Cortex of kidney (tissue), 1 donor: ENCODE data around the gene ADGRA1.

Experiments used
- DNase-seq: peaks from one replicate; lab custom pipeline; 2025; lab: John Stamatoyannopoulos, UW

Gene ADGRA1

DNA sequence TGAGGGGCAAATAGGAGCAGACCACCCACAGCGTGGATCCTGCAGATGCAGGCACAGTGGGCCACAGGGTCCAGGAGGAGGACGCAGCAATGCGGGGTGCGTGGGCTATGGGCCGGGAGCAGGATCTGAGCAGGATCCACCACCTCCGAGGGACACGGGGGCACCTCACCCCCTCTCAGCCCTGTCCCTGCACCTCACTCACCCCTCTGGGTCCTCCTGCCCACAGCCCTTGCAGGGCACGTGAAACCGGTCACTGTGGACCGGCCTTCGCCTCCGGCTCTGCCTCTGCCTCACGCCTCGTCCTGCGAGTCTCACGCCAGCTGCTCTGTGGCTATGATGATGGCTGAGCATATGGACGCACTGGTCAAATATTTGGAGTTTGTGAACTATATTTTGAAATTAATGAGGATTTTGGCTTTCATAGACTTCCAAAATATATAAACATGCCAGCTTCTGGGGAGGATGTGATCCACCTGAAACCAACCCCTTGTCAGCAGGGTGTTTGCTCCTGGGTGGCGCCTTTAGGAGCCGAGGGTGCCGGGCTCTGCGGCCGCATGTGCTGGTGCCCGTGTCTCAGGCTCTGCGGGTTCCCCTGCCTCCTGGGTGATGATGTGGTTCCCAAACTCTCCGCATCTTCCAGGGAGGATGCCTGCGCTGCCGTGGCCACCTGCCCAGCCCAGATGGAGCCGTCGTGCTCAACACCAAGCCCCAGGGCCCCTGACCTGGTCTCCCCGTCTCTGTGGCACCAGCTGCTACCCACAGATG, 11.3 kb upstream of the ADGRA1 start:
- no peak for DNase-seq

DNA sequence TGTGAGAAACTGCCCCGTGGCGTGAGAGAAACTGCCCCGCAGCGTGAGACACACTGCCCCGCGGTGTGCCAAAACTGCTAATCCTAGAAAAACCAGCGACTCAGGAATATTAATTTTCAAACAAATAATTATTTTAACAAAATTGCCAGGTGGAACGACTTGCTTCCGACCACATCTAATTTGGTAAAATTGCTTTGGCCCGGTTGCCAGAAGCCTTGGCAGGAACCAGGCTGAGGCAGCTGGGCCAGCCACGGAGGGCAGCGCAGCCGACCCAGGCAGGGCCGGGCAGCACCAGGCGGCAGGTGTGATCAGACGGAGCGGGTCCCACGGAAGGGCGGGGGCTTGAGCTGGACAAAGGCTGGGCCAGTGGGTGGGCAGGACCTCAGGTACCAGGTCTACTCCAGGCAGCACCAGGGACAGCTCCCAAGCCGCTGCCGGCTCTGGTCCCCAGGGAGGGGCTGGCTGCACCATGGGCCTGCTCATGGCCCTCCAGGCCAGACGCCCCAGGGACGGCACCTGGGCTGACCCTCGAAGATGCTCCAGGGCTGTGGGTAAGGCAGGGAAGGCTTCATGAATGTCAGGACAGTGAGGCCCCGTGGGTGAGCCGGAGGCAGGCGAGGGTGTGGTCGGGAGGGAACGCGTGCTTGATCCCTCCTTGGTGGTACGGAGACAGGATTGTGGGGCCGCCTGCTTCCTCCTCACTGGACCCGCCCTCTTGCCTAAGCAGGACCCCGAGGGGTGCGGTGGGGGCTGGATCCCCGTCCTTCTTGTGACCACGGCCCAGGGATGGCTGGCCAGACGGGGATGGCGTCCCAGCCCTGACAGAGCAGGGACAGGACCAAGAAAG, 7.7 kb upstream of the ADGRA1 start:
- no peak for DNase-seq

GRCh38 chr10:133080683-133081040, 7.1 kb upstream of the ADGRA1 start:
- no peak for DNase-seq

GRCh38 chr10:133081636-133082035, 6.1 kb upstream of the ADGRA1 start:
- DNase-seq: no peak

DNA sequence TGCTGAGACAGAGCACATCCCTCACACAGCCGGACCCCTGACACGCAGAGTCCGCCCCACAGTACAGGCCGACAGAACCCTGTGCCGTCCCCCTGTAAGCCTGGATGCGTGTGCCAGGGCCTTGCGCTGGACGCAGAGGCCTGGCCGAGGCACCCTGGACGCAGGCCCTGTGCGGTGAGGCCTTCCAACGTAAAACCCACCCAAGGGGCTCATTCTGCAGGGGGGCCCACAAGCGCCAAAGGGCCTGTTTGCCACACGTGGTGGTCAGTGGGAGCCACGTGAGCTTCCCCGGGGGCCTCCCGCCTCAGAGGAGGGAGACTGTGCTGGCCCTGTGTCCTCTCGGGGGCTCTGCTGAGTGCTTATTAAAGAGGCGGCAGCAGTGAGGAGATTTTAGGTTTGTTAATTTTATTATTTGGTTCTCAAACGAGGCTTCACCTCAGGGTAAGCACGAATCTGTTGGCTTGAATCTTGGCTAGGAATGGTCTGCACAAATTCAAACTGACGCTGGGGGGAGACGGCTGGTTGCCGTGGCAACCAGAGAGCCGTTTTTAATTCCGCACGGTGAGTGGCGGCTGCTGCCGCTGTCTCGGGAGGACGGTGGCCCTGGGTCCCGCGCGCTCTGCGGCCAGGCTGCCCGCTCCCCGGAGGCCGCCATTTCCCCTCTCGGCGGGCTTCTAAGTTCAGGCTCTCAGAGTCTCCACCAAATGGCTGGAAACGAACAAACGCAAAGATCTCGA, 4.9 kb upstream of the ADGRA1 start:
- DNase-seq: no peak

DNA sequence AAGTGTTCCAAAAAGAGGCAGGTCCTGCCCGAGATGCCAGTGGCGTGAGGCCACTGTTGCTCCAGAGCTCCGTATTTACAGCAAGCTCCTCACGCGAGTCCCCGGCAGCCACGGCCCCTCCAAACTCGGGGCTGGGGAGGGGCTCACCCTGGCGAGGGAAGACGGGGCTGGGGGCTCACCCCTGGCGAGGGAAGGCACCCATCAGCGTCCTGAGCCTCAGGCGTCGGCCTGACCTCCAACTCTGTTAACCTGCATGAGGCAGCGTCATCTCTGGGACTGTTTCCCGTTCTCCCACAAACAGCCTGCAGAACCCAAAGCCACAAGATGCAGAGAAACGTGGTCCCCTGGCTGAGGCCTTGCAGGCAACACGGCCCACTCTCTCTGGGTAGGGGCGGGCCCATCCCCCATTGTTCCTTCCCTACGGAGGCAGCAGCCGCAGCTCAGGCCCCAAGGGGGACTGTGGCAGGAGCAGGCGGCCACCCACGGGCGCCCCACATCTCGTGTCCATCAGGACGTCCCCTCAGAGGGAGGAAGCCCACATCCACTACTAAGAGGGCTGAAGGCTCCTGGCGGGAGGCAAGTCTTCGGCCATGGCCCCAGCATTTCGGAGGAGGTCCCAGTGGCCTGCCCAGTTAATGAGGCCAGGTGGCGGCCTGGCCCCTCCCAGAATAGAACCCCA, 4.2 kb upstream of the ADGRA1 start:
- no peak for DNase-seq

GRCh38 chr10:133084491-133084890, 3.2 kb upstream of the ADGRA1 start:
- no peak for DNase-seq

GRCh38 chr10:133085251-133086125, 2.2 kb upstream of the ADGRA1 start:
- no peak for DNase-seq

DNA sequence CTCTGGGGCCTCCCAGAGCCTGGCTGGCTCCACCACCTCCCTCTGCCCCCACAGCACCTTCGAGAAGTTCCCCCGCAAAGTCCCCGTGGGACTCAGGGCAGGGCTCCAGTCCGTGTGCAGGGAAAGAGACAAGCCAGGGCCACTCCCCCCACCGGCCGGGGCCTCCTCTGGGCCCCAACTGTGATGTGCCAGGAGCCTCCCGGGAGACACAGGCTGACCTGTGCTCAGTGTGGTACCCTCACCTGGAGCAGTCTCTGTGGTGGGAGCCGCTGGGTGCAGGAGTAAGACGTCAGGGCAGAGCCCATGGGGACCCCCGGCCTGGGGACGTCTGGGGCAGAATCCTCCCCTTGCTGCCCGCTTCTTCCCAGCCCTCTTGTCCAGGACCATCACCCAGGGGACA, 1.5 kb upstream of the ADGRA1 start:
- DNase-seq: no peak

DNA sequence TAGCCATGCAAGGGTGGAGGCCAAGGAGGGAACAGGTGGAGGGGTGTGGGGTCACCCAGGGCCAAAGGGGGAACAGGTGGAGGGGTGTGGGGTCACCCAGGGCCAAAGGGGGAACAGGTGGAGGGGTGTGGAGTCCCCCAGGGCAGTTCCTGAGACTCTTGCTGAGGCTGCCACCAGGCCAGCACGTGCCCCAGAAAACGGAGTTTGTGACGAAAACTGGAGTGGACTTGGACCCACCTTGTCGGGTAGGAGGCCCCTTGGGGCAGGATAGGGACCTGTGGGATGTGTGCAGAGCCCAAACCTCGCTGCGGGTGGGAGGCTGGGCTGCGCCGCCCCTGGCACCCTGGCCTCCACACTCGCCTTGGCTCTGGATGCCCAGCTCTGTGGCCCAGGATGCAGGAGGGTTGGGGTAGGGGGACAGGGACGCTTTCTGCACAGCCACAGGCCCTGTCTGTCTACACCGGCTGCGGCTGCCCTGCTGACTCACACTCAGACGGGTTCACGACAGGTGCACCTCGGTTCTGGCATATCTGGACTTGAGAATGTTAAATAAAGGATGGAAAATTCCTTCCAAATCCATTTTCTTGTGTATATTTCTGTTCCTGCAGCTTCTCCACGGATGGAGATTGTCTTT, 562 bp upstream of the ADGRA1 start:
- no peak for DNase-seq

DNA sequence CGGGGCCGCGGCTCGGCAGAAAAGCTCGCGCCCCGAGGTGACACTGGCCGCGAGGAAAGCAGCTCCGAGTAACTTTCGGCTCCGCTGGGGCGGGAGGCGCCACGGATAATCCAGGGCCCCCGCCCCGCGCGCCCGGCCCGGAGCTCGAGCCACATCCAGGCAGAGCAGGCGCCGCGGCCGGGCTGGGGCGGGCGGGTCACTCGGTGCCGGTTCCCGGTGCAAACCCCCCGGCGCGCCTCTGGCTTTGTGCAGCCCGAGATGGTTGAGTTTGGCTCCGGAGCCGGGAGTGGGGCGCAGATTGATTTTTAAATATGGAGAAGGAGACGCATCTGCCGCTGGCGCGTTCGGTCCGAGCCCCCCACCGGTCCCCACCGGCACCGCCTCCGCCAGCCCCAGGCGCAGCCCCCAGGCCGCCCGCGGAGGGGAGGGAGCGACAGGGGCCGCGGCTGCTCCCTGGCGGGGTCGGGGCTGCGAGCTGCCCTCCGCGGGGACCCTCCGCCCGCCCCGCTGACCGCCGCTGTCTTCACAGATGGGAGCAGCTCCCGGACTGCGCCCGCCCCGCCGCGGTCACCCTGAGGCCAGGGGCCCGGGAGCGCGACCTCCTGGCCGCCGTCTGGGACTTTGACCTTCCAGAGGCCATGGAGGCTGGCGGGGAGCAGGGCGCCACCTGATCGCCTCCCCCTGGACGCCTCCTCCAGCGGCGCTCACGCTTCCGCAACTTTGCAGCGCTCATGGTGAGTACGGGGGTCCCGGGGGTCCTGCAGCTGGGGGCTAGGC, 643 bp downstream of the ADGRA1 start:
- no peak for DNase-seq

DNA sequence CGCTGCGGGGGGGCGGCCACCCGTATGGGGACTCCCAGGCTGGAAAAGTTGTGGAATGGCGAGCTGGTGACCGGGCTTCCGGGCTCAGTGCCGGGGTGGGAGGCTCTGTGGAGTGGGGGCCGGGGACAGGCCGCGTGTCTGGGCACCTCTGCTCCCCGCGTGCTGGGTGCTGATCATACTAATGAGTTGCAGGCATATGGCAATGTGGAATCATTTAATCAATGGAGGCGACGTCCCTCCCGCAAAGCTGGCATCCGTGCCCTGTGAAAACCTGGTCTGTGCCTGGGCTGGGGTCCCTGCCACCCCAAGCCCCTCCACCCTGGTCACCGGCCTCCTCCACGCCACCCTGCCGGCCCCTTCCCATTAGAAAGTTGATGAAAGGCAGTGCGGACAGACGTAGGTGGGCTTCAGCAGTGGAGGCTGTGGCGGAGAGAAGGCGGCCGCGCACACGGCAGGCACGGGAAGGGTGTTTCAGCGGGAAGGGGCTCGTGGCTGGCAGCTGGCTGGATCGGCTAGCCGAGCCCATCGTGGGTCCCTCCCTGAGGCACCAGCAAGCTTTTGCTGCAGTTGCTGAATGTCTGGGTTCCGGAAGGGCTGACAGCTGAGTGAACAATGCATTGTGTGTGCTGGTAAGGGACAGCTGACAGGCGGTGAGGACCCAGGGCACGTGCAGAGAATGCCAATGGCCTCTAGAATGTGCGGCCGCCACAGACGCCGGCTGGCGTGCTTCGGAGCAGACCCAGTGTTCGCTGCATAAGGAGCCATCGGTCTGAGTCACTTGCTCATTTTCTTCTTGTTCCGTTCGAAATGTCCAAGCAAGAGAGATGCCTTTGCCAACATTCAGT, 1.5 kb downstream of the ADGRA1 start:
- DNase-seq: no peak

- no peak for DNase-seq
Observed at GRCh38 chr10:133090101-133090500, 2.4 kb downstream of the ADGRA1 start.

GRCh38 chr10:133090654-133091053, 2.9 kb downstream of the ADGRA1 start:
- DNase-seq: no peak

GRCh38 chr10:133091316-133091715, 3.6 kb downstream of the ADGRA1 start:
- DNase-seq: no peak

DNA sequence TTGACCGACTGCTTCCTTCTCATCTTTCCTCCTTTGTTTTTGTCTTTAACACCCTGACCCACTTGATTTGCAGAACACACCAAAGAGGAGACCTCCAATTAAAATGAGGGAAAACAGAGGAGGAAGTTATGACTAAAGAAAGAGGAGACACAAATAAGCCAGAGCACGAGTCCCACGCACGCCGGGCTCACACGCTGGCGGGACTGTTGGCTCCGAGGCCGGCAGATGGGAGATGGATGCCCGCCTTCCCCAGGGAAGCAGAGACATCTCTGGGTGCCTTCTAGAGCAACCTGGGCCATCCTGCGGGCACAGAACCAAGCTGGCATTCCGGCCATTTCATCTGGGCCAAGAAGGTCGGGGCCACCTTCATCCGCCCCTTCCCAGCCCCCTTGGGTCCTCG, 5.6 kb downstream of the ADGRA1 start:
- no peak for DNase-seq

GRCh38 chr10:133094286-133094685, 6.6 kb downstream of the ADGRA1 start:
- no peak for DNase-seq

DNA sequence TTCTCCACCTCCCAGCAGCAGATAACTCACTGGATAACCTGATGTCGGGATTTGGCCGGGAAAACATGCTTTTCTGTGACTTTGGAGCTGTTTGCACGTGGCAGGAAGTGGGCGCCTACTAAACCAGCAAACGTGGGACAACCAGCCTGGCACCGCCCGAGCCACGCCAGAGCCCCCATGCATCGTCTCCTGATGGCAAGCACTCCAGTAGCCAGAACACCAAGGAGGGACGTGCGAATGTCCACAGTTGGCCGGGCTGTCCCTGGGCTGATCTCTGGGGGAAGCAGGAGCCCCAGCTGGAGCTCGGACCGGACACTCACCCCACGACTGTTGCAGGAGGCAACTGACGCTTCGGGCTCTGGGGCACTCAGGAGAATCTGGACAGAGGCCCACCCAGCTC, 7.1 kb downstream of the ADGRA1 start:
- DNase-seq: no peak

DNA sequence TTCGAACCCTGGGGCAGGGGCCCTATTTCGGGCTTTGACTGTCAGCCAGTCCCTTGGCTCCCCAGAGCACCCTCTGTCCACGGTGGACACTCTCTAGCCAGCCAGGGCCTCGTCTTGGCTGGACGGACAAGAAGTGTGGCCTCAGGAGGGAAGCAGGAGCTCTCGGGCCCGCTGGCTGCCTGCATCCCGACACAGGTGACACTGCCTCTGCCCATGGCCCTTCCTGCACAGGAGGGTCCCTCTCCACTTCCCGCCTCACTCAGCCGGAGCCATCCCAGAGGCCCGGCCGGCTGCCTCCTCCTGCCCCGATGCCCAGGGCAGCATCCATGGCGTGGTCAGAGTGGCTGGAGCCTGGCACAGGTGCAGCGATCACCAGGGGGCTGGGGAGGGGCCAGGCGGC, 7.9 kb downstream of the ADGRA1 start:
- no peak for DNase-seq
